H1 (cell line): ENCODE data around the gene EPX. TPM values are rescaled to one million over a fixed set of nuclear protein-coding genes. Genes with fewer than 3 reads are reported as not detected.

ENCODE experiments used
- CTCF ChIA-PET: fragments of 300-600 bp; sonication (Branson Sonifier 250); formaldehyde crosslinking; loops from one replicate; lab custom pipeline; 2021; ENCODE audit not compliant: partially characterized antibody; lab: Charles Lee
- POLR2A ChIA-PET: fragments of 300-600 bp; sonication (Branson Sonifier 250); formaldehyde crosslinking; loops from one replicate; lab custom pipeline; 2021; ENCODE audit warnings: inconsistent platforms; ENCODE audit not compliant: partially characterized antibody; lab: Charles Lee
- DNase-seq, 2 experiments: peaks; one replicate each; pipeline versions ENCODE4 v3.0.0 to v3.0.0-alpha.2; 2010 to 2022; ENCODE audit warnings: low spot score in 2 of 2, low read depth in 1 of 2, mixed read lengths in 1 of 2
- FAIRE-seq: peaks from 2 replicates; lab custom pipeline; 2011; peaks lifted over from hg19 to GRCh38; lab: Jason Lieb, UNC
- H2AFZ ChIP-seq: 2 replicates; pipeline ENCODE4 v1.8.1; 2012; ENCODE audit warnings: low read length, inconsistent platforms
- H2AK5ac ChIP-seq: 2 replicates; pipeline ENCODE4 v1.6.1; 2013; ENCODE audit warnings: low read depth, low read length
- H2BK120ac ChIP-seq: replicated peaks from 2 replicates; pipeline ENCODE3; 2013; ENCODE audit warnings: low read depth, low read length, inconsistent platforms
- H2BK12ac ChIP-seq: 2 replicates; pipeline ENCODE4 v1.6.1; 2013; ENCODE audit warnings: low read depth, low read length
- H2BK15ac ChIP-seq: 2 replicates; pipeline ENCODE4 v1.6.1; 2013; ENCODE audit warnings: low read length
- H2BK20ac ChIP-seq: 2 replicates; pipeline ENCODE4 v1.6.1; 2013; ENCODE audit warnings: low read length
- H2BK5ac ChIP-seq: 2 replicates; pipeline ENCODE4 v1.6.1; 2013; ENCODE audit warnings: low read depth, low read length
- H3K14ac ChIP-seq: 2 replicates; pipeline ENCODE4 v1.6.1; 2013; ENCODE audit warnings: inconsistent platforms; ENCODE audit not compliant: insufficient read length
- H3K18ac ChIP-seq: 2 replicates; pipeline ENCODE4 v1.6.1; 2013; ENCODE audit warnings: low read length; ENCODE audit errors: extremely low read depth
- H3K23ac ChIP-seq: 2 replicates; pipeline ENCODE4 v1.6.1; 2013; ENCODE audit warnings: inconsistent platforms; ENCODE audit not compliant: insufficient read length
- H3K23me2 ChIP-seq: 2 replicates; pipeline ENCODE4 v1.6.1; 2013; ENCODE audit warnings: low read depth, low read length
- H3K27ac ChIP-seq: 2 replicates; pipeline ENCODE4 v1.6.1; 2011; ENCODE audit warnings: low read depth, low read length, inconsistent platforms
- H3K27me3 ChIP-seq, 4 experiments: replicated peaks in 1 of 4; 1 replicate in 1 of 4; 2 replicates in 3 of 4; pipeline versions ENCODE4 v1.6.1 to v1.8.1; 2011 to 2013; ENCODE audit warnings: low read length in 3 of 4, mild to moderate bottlenecking in 3 of 4, inconsistent platforms in 2 of 4, mixed read lengths in 2 of 4, moderate library complexity in 1 of 4; ENCODE audit not compliant: control insufficient read depth in 3 of 4, insufficient read depth in 3 of 4; ENCODE audit errors: extremely low read depth in 1 of 4
- H3K36me3 ChIP-seq, 4 experiments: 2 replicates each; pipeline versions ENCODE4 v1.6.1 to v1.8.1; 2011 to 2013; ENCODE audit warnings: mild to moderate bottlenecking in 4 of 4, low read length in 3 of 4, moderate library complexity in 2 of 4, control low read depth in 1 of 4, inconsistent platforms in 1 of 4; ENCODE audit not compliant: insufficient read depth in 4 of 4, control insufficient read depth in 2 of 4
- H3K4ac ChIP-seq: replicated peaks from 2 replicates; pipeline ENCODE3; 2013; ENCODE audit warnings: low read length, low read depth, mixed read lengths, inconsistent platforms; ENCODE audit not compliant: insufficient read length
- H3K4me1 ChIP-seq, 4 experiments: replicated peaks in 1 of 4; 1 replicate in 1 of 4; 2 replicates in 3 of 4; pipeline versions ENCODE4 v1.6.1 to v1.8.1; 2011 to 2013; ENCODE audit warnings: low read length in 3 of 4, inconsistent platforms in 2 of 4, mixed read lengths in 1 of 4; ENCODE audit not compliant: insufficient read depth in 4 of 4, control insufficient read depth in 3 of 4
- H3K4me2 ChIP-seq, 2 experiments: 2 replicates each; pipeline versions ENCODE4 v1.6.1 to v1.8.1; 2011 to 2013; ENCODE audit warnings: low read depth in 2 of 2, low read length in 2 of 2, control low read depth in 1 of 2, inconsistent platforms in 1 of 2, mild to moderate bottlenecking in 1 of 2; ENCODE audit not compliant: insufficient read depth in 1 of 2
- H3K4me3 ChIP-seq, 4 experiments: fragments of 200-600, 300-600 bp in 1 of 4; sonication (generic), shearing (Covaris generic), sonication (Bioruptor Twin) in 1 of 4; 2 replicates each; pipeline versions ENCODE4 v1.5.1 to v1.8.1; 2011 to 2016; ENCODE audit warnings: low read length in 4 of 4, low read depth in 3 of 4, control low read depth in 2 of 4, inconsistent platforms in 2 of 4, mild to moderate bottlenecking in 2 of 4, mixed read lengths in 1 of 4, moderate library complexity in 1 of 4; ENCODE audit not compliant: insufficient read depth in 2 of 4; ENCODE audit errors: extremely low read depth in 1 of 4
- H3K56ac ChIP-seq: replicated peaks from 2 replicates; pipeline ENCODE3; 2013; ENCODE audit warnings: low read depth, mild to moderate bottlenecking, mixed read lengths, low read length, inconsistent platforms; ENCODE audit not compliant: insufficient read length
- H3K79me1 ChIP-seq: 2 replicates; pipeline ENCODE4 v1.6.1; 2013; ENCODE audit warnings: low read depth, low read length, control low read depth
- H3K79me2 ChIP-seq, 2 experiments: 2 replicates each; pipeline versions ENCODE4 v1.6.1 to v1.8.1; 2012 to 2013; ENCODE audit warnings: low read length in 2 of 2, mild to moderate bottlenecking in 2 of 2, inconsistent platforms in 1 of 2; ENCODE audit not compliant: insufficient read depth in 2 of 2, control insufficient read depth in 1 of 2
- H3K9ac ChIP-seq, 4 experiments: replicated peaks in 1 of 4; 1 replicate in 1 of 4; 2 replicates in 3 of 4; pipeline versions ENCODE4 v1.6.1 to v1.8.1; 2011 to 2013; ENCODE audit warnings: low read depth in 3 of 4, low read length in 3 of 4, control low read depth in 2 of 4, mild to moderate bottlenecking in 2 of 4, moderate library complexity in 2 of 4, inconsistent platforms in 1 of 4; ENCODE audit errors: extremely low read depth in 1 of 4
- H3K9me3 ChIP-seq, 2 experiments: 2 replicates each; pipeline versions ENCODE4 v1.6.1 to v1.8.1; 2012 to 2013; ENCODE audit warnings: mild to moderate bottlenecking in 2 of 2, moderate library complexity in 2 of 2, control low read depth in 1 of 2, inconsistent platforms in 1 of 2, low read depth in 1 of 2, low read length in 1 of 2, mixed read lengths in 1 of 2; ENCODE audit not compliant: insufficient read depth in 2 of 2
- H4K20me1 ChIP-seq, 2 experiments: replicated peaks in 1 of 2; 2 replicates each; pipeline versions ENCODE3 to v1.8.1; 2011 to 2013; ENCODE audit warnings: inconsistent platforms in 2 of 2, low read length in 2 of 2, mild to moderate bottlenecking in 1 of 2; ENCODE audit not compliant: insufficient read depth in 2 of 2, control insufficient read depth in 1 of 2
- H4K5ac ChIP-seq: 2 replicates; pipeline ENCODE4 v1.6.1; 2013; ENCODE audit warnings: low read length, low read depth, mixed read lengths, inconsistent platforms; ENCODE audit not compliant: insufficient read length
- H4K8ac ChIP-seq: 2 replicates; pipeline ENCODE4 v1.8.0; 2013; ENCODE audit warnings: mild to moderate bottlenecking, moderate library complexity, low read length, inconsistent platforms; ENCODE audit not compliant: insufficient read depth; ENCODE audit errors: extremely low read depth
- H4K91ac ChIP-seq: replicated peaks from 2 replicates; pipeline ENCODE3; 2013; ENCODE audit warnings: low read length, mixed read lengths, inconsistent platforms; ENCODE audit not compliant: insufficient read length
- CEBPB ChIP-seq: IDR thresholded peaks from 2 replicates; pipeline ENCODE4 v1.6.1; 2012; ENCODE audit warnings: low read depth, low read length
- CTBP2 ChIP-seq: IDR thresholded peaks from 2 replicates; pipeline ENCODE4 v1.7.0; 2011; ENCODE audit warnings: borderline replicate concordance, mild to moderate bottlenecking, moderate library complexity, mixed read lengths, low read length; ENCODE audit not compliant: insufficient read depth, insufficient read length
- EP300 ChIP-seq, 2 experiments: IDR thresholded peaks; 1 replicate in 1 of 2; 2 replicates in 1 of 2; pipeline ENCODE4 v1.6.1; 2011 to 2012; ENCODE audit warnings: low read depth in 2 of 2, low read length in 2 of 2, mild to moderate bottlenecking in 2 of 2, borderline replicate concordance in 1 of 2, inconsistent platforms in 1 of 2, moderate library complexity in 1 of 2
- EZH2 ChIP-seq: fragments of 200-600 bp; sonication (generic); IDR thresholded peaks from 2 replicates; pipeline ENCODE4 v1.7.1; 2012; ENCODE audit warnings: low read depth, mild to moderate bottlenecking, moderate library complexity, low read length, inconsistent platforms; ENCODE audit not compliant: severe bottlenecking
- JUND ChIP-seq: IDR thresholded peaks from 2 replicates; pipeline ENCODE4 v1.6.1; 2011; ENCODE audit warnings: mild to moderate bottlenecking, improper control_type of control experiment, low read length
- KDM1A ChIP-seq: fragments of 200-600, 300-600 bp; sonication (generic); IDR thresholded peaks from 2 replicates; pipeline ENCODE4 v1.7.1; 2016; ENCODE audit warnings: mild to moderate bottlenecking, low read length, borderline replicate concordance
- KDM4A ChIP-seq: IDR thresholded peaks from one replicate; pipeline ENCODE4 v1.7.1; 2012; ENCODE audit warnings: low read depth, mild to moderate bottlenecking, moderate library complexity, low read length, inconsistent platforms; ENCODE audit not compliant: severe bottlenecking
- NANOG ChIP-seq: IDR thresholded peaks from 2 replicates; pipeline ENCODE4 v1.6.1; 2011; ENCODE audit warnings: low read length, low read depth, mild to moderate bottlenecking, inconsistent platforms; ENCODE audit not compliant: insufficient read depth, poor library complexity, severe bottlenecking
- RFX5 ChIP-seq: IDR thresholded peaks from 2 replicates; pipeline ENCODE4 v1.6.1; 2011; ENCODE audit warnings: low read depth, low read length, improper control_type of control experiment, borderline replicate concordance
- SRF ChIP-seq: IDR thresholded peaks from 2 replicates; pipeline ENCODE4 v1.6.1; 2011; ENCODE audit warnings: mild to moderate bottlenecking, low read depth, low read length, moderate library complexity
- SUZ12 ChIP-seq: fragments of 200-600 bp; sonication (generic); IDR thresholded peaks from 2 replicates; pipeline ENCODE4 v1.6.1; 2012; ENCODE audit warnings: mild to moderate bottlenecking, inconsistent platforms, low read length, moderate library complexity, mixed read lengths
- TBP ChIP-seq: IDR thresholded peaks from 2 replicates; pipeline ENCODE4 v1.6.1; 2011; ENCODE audit warnings: low read depth, low read length, improper control_type of control experiment
- WGBS, 2 experiments: shearing (Covaris generic) in 1 of 2; methylation state at CpG; one replicate each; pipeline versions ENCODE4 v1.1.6 to v1.1.7; 2013 to 2015; ENCODE audit warnings: low lambda C conversion rate in 2 of 2, mixed read lengths in 2 of 2, inconsistent platforms in 1 of 2, low coverage in 1 of 2, missing lambda C conversion rate in 1 of 2; ENCODE audit not compliant: insufficient replicate concordance in 2 of 2, insufficient coverage in 1 of 2, insufficient read length in 1 of 2; ENCODE audit errors: extremely low coverage in 1 of 2, missing lambda C conversion rate in 1 of 2; 5-methylcytosine and 5-hydroxymethylcytosine counted together
- polyA plus RNA-seq, 7 experiments: library from polyadenylated mRNA; depleted of rRNA in 3 of 7; stranded (reverse) in 5 of 7; unstranded in 2 of 7; fragments of >200 nt in 5 of 7; fragments of 200-250 nt in 2 of 7; gene quantifications; 1 replicate in 5 of 7; 2 replicates in 1 of 7; 4 replicates in 1 of 7; pipeline versions ENCODE4 v1.2.1 to v1.2.3, GENCODE V29; 2011 to 2013; ENCODE audit warnings: missing spikeins in 2 of 7, mixed read lengths in 2 of 7
- total RNA-seq: library from RNA; stranded (reverse); fragmentation: NEBNext Ultra II Directional; extraction: Animal tissue kit (Norgen Biotek cat#: 25700); gene quantifications from 2 replicates; pipeline ENCODE4 v1.2.1, GENCODE V29; 2021
- TF ChIP-seq, protein P1 (sequence below): IDR thresholded peaks from 2 replicates; pipeline ENCODE4 v1.6.1; 2012; ENCODE audit warnings: inconsistent platforms

EPX gene
- total and polyA plus RNA-seq, 2 of the 8 experiments (the other 6 are each of a cell fraction or from before 2014, with no cell fraction given): not detected

DNA sequence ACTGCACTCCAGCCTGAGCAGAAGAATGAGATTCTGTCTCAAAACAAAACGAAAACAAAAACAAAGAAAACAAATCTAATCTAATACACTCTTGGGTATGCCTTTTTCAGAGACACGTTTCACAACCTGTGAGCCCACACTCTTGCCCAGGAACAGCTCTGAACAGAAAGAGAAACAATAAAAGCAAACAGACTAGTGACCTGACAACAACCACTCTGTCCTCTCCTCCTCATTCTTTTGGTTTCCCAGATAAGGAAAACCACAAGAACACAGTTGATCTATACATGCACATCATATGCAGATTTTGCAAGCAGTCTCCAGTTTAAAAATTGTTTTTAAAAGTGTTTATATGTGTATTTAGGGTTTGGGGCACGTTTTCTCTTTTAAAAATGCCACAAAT lies 25.2 kb downstream of the EPX start:
- H3K4me1 ChIP-seq: peaks cover 0 to 3% (median 0%) of the 10 kb centered on the region in 4 experiments; a peak in 2 of 7 replicates
- no peak overlapping the region for H4K5ac ChIP-seq
- no peak for FAIRE-seq
- H2BK120ac ChIP-seq: no peak overlapping the region
- H3K4me2 ChIP-seq: no peak overlapping the region; a peak in 1 of 4 replicates
- no peaks in the 10 kb centered on the region for H4K20me1 ChIP-seq
- no peak overlapping the region for H2BK20ac ChIP-seq
- H3K18ac ChIP-seq: no peak overlapping the region
- H3K79me1 ChIP-seq: no peaks in the 10 kb centered on the region
- H3K23ac ChIP-seq: no peak overlapping the region
- no peak overlapping the region for H3K56ac ChIP-seq
- no peak overlapping the region for H3K4ac ChIP-seq
- no peak overlapping the region for H4K8ac ChIP-seq
- H2AK5ac ChIP-seq: no peak overlapping the region
- no peak overlapping the region for H3K4me3 ChIP-seq
- CTCF ChIA-PET: interaction anchor here (0.9 to 13.2 kb wide), 2 partner anchors 18 to 32 kb away, joined by 4 to 127 read pairs; no protein-coding TSS in a partner anchor
- no peak for DNase-seq
- H3K79me2 ChIP-seq: no peaks in the 10 kb centered on the region
- H2AFZ ChIP-seq: no peak overlapping the region
- H3K27me3 ChIP-seq: no peaks in the 10 kb centered on the region
- no peak overlapping the region for H2BK5ac ChIP-seq
- no peak overlapping the region for H3K9ac ChIP-seq
- peaks cover 5% of the 10 kb centered on the region; the same call in 1 of the 2 replicates for H3K23me2 ChIP-seq
- POLR2A ChIA-PET: interaction anchor here (1.1 to 2.2 kb wide), 3 partner anchors 8 to 19 kb away, joined by 5 to 7 read pairs (median 6); no protein-coding TSS in a partner anchor
- no peak overlapping the region for H2BK15ac ChIP-seq
- no peak overlapping the region for H3K14ac ChIP-seq
- H3K27ac ChIP-seq: no peak overlapping the region
- no peak overlapping the region for H2BK12ac ChIP-seq
- H3K9me3 ChIP-seq: no peaks in the 10 kb centered on the region
- WGBS, 2 experiments: 75% methylated on average over 3 of the region's 3 CpGs; no CpG with 5 or more reads in 1 of the 2 experiments
- no peak overlapping the region for H4K91ac ChIP-seq
- peaks cover 0 to 4% (median 0%) of the 10 kb centered on the region in 4 experiments; a peak in 1 of 8 replicates for H3K36me3 ChIP-seq
- TF ChIP-seq EZH2 (no peak), CTBP2 (no peak), KDM1A (no peak), CEBPB (no peak), TBP (no peak), JUND (no peak), RFX5 (no peak), KDM4A (no peak), EP300 (IDR thresholded peaks at IDR 0.05; ENCODE audit: borderline replicate concordance in 1 of 2, low read depth in 2 of 2, low read length in 2 of 2) (no peak), NANOG (no peak), SRF (no peak), SUZ12 (no peak)
- TF ChIP-seq, protein P1, sequence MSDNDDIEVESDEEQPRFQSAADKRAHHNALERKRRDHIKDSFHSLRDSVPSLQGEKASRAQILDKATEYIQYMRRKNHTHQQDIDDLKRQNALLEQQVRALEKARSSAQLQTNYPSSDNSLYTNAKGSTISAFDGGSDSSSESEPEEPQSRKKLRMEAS: no peak
